ENCODE data around the gene PDE4B. TPM values are rescaled to one million over a fixed set of nuclear protein-coding genes. Genes with fewer than 3 reads are reported as not detected.
"Not testable (repeated sequence)": the region's sequence is repeated elsewhere in the genome, so short reads cannot be mapped to it uniquely, and the experiment has no call there.

Gene PDE4B
- total and polyA plus RNA-seq, 10 of the 15 experiments (the other 5 are each of a cell fraction or from before 2014, with no cell fraction given): 3.0 to 13.2 (median 5.7) TPM

- H3K79me2 ChIP-seq (ENCODE audit: control insufficient read depth, insufficient read depth, low read length); H2AFZ ChIP-seq (ENCODE audit: control insufficient read depth, low read depth, low read length); BruUV-seq (replicated peaks); ATAC-seq; H3K27ac ChIP-seq (ENCODE audit: control insufficient read depth, insufficient read depth); H3K36me3 ChIP-seq (ENCODE audit: control insufficient read depth in 2 of 2, insufficient read depth in 2 of 2, low read length in 1 of 2); RAD21 ChIA-PET (ENCODE audit: unreplicated experiment); H3K4me1 ChIP-seq (ENCODE audit: control insufficient read depth, insufficient read depth, low read length); POLR2A ChIA-PET; H3K4me2 ChIP-seq (ENCODE audit: control insufficient read depth, insufficient read depth); H3K27me3 ChIP-seq (replicated peaks in 1 of 2; ENCODE audit: control insufficient read depth in 2 of 2, insufficient read depth in 2 of 2, low read length in 1 of 2); H3K4me3 ChIP-seq; FAIRE-seq; intact Hi-C loops (cut with micrococcal nuclease; ENCODE audit: unreplicated experiment); H4K20me1 ChIP-seq (ENCODE audit: control insufficient read depth, insufficient read depth); H3K9me3 ChIP-seq (replicated peaks; ENCODE audit: control insufficient read depth, insufficient read depth, low read length); DNase-seq (ENCODE audit: low read depth, low spot score); in situ Hi-C loops (cut with MboI); H3K9ac ChIP-seq (ENCODE audit: control insufficient read depth, insufficient read depth, low read length): not testable (repeated sequence)
- CTCF ChIA-PET: interaction anchor here (3.0 kb wide), 1 partner anchor 236 kb away, joined by 13 read pairs; no protein-coding TSS in a partner anchor
- SMC1A ChIA-PET (ENCODE audit: uncharacterized antibody, unreplicated experiment): interaction anchor here (1.4 kb wide), 1 partner anchor 13 kb away, joined by 3 read pairs; no protein-coding TSS in a partner anchor
- 0% methylated on average over 3 of the region's 3 CpGs for WGBS (ENCODE audit: insufficient coverage, insufficient replicate concordance, low lambda C conversion rate, missing lambda C conversion rate)
These were observed 213.8 kb downstream of the PDE4B start for GRCh38 chr1:66006534-66006933.

- Histone ChIP-seq H4K20me1 (ENCODE audit: control insufficient read depth, insufficient read depth) (no peaks in the 10 kb centered on the region), H3K27me3 (replicated peaks in 1 of 2; ENCODE audit: control insufficient read depth in 2 of 2, insufficient read depth in 2 of 2, low read length in 1 of 2) (no peaks in the 10 kb centered on the region), H3K9me3 (replicated peaks; ENCODE audit: control insufficient read depth, insufficient read depth, low read length) (no peaks in the 10 kb centered on the region), H3K4me3 (no peak overlapping the region), H2AFZ (ENCODE audit: control insufficient read depth, low read depth, low read length) (no peak overlapping the region), H3K79me2 (ENCODE audit: control insufficient read depth, insufficient read depth, low read length) (no peaks in the 10 kb centered on the region), H3K4me1 (ENCODE audit: control insufficient read depth, insufficient read depth, low read length) (no peaks in the 10 kb centered on the region), H3K4me2 (ENCODE audit: control insufficient read depth, insufficient read depth) (no peak overlapping the region), H3K27ac (ENCODE audit: control insufficient read depth, insufficient read depth) (no peak overlapping the region), H3K36me3 (ENCODE audit: control insufficient read depth in 2 of 2, insufficient read depth in 2 of 2, low read length in 1 of 2) (no peaks in the 10 kb centered on the region), H3K9ac (ENCODE audit: control insufficient read depth, insufficient read depth, low read length) (no peak overlapping the region)
- ChIA-PET POLR2A (no interaction called here), SMC1A (ENCODE audit: uncharacterized antibody, unreplicated experiment) (no interaction called here), CTCF (no interaction called here), RAD21 (ENCODE audit: unreplicated experiment) (no interaction called here)
- ATAC-seq (no peak), DNase-seq (ENCODE audit: low read depth, low spot score) (no peak), FAIRE-seq (no peak)
- intact Hi-C loops (cut with micrococcal nuclease; ENCODE audit: unreplicated experiment) (no loop called here), in situ Hi-C loops (cut with MboI) (no loop called here)
- BruUV-seq (replicated peaks): no TSS peak
- WGBS (ENCODE audit: insufficient coverage, insufficient replicate concordance, low lambda C conversion rate, missing lambda C conversion rate): 0% methylated on average over 3 of the region's 3 CpGs
- TF ChIP-seq BMI1 (IDR thresholded peaks at IDR 0.05; ENCODE audit: borderline replicate concordance): no peak
- no peak for TF ChIP-seq MTA3 (IDR thresholded peaks at IDR 0.05; ENCODE audit: borderline replicate concordance, low read length)
- no peak for TF ChIP-seq ZBTB40 (IDR thresholded peaks at IDR 0.05; ENCODE audit: borderline replicate concordance)
- TF ChIP-seq STAT3 (IDR thresholded peaks at IDR 0.05; ENCODE audit: low read depth, low read length): no peak
- no peak for TF ChIP-seq SMAD1 (IDR thresholded peaks at IDR 0.05; ENCODE audit: low read depth, partially characterized antibody)
- no peak for TF ChIP-seq BRCA1 (IDR thresholded peaks at IDR 0.05; ENCODE audit: low read depth, low read length)
- no peak for TF ChIP-seq USF2 (IDR thresholded peaks at IDR 0.05; ENCODE audit: borderline replicate concordance, low read depth, low read length)
- no peak for TF ChIP-seq NKRF (conservative IDR thresholded peaks at IDR 0.05)
- TF ChIP-seq POU2F2 (IDR thresholded peaks at IDR 0.05; ENCODE audit: borderline replicate concordance, low read depth, low read length): no peak
These were observed 219.6 kb downstream of the PDE4B start for GRCh38 chr1:66012106-66012784.

Data from GM12878 (cell line).